ENCODE data around the gene BACH2. TPM values are rescaled to one million over a fixed set of nuclear protein-coding genes. Genes with fewer than 3 reads are reported as not detected.

BACH2 gene
- total and polyA plus RNA-seq, 2 experiments from 2014 or later, result 1.6 to 5.7 TPM

DNA sequence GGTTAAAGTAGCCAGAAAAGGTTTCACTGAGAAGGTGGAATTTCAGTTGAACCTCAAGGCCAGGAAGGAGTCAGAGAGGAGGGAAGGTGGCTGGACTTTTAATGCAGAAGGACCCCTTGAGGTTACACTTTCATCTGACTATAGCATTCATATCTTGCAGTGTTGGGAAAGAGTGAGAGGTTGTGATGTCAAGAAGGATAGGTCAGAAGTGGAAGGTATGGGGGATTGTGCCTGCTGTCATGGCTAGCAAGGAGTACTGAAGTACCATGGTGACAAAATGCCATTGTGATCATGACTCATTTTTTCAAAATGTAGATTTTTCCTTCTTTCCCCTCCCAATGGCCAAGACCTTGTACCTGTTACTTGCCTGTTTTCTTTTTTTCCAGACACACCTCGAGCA is 5.2 kb upstream of the BACH2 start (continued):
- no peak for TF ChIP-seq ZNF462 (CRISPR knock-in tag; IDR thresholded peaks at IDR 0.05)
- no peak for TF ChIP-seq ZNF331 (CRISPR knock-in tag; IDR thresholded peaks at IDR 0.05; ENCODE audit: low read depth)
- no peak for TF ChIP-seq CTCF (conservative IDR thresholded peaks at IDR 0.05; ENCODE audit: low read depth in 2 of 2)
- no peak for TF ChIP-seq STAT1 (IDR thresholded peaks at IDR 0.05; ENCODE audit: unreplicated experiment)
- TF ChIP-seq NANOG (IDR thresholded peaks at IDR 0.05; ENCODE audit: borderline replicate concordance), result no peak
- TF ChIP-seq ZNF114 (CRISPR knock-in tag; IDR thresholded peaks at IDR 0.05), result no peak

DNA sequence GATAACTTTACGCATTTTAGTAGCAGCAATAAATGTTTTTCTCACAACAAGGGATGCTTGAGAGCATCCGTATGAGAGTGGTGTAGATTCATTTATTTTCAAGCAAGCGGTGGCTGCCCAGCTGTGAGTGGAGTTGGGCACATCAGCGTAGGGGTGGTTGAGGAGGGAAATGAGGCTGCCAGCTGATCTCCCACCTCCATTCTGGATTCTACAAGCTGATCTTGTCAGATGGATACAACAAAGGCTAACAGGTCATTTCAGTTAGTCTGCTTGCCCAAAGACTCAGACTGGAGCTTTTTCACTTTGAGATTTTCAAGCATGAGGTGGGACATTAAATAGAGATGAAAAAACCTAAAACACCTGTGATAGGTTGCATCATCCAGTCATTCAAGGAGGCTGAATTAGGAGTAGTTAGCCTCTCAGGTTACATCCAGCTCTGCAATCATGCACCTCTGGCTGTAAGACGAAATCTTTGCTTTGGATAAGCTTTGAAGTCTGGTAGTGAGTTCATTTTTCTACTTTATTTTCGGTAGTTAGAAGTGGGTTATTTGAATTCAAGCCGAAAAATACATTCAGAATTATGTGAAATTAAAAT is 1.9 kb upstream of the BACH2 start:
- peak overlapping the region; percentile 74; the same call in 2 of the 3 replicates for H3K4me3 Mint-ChIP-seq

More for the DNA sequence above, 1.9 kb upstream of the BACH2 start:
- Mint-ChIP-seq H3K27me3 (ENCODE audit: insufficient read depth, low read depth, poor library complexity) (peaks cover 33% of the 10 kb centered on the region), H3K36me3 (ENCODE audit: low read depth) (no peaks in the 10 kb centered on the region), H3K4me1 (peaks cover 36% of the 10 kb centered on the region), H3K9me3 (no peaks in the 10 kb centered on the region), H3K27ac (peak overlapping the region; percentile 76; the same call in 1 of the 2 replicates)
- Histone ChIP-seq H3K27ac (ENCODE audit: low read depth) (no peak overlapping the region), H2AFZ (no peak overlapping the region; the same call in 1 of the 2 replicates), H3K4me1 (ENCODE audit: insufficient read depth) (peaks cover 35% of the 10 kb centered on the region), H3K27me3 (ENCODE audit: insufficient read depth) (peaks cover 31% of the 10 kb centered on the region), H4K20me1 (replicated peaks; ENCODE audit: insufficient read depth) (peaks cover 11% of the 10 kb centered on the region), H3K36me3 (ENCODE audit: insufficient read depth) (no peaks in the 10 kb centered on the region), H3K4me2 (peak overlapping the region; percentile 86), H3K4me3 (no peak overlapping the region; the same call in 1 of the 2 replicates), H3K79me2 (replicated peaks; ENCODE audit: insufficient read depth) (peaks cover 8% of the 10 kb centered on the region; the same call in 1 of the 2 replicates), H3F3A (replicated peaks; ENCODE audit: low read depth) (peaks cover 6% of the 10 kb centered on the region; the same call in 1 of the 2 replicates), H3K9me2 (ENCODE audit: insufficient read depth) (no peaks in the 10 kb centered on the region)
- ATAC-seq (peak; percentile 5; the same call in 1 of the 3 replicates), DNase-seq (ENCODE audit: low spot score) (peak; percentile 70)
- peak; percentile 47; the same call in 1 of the 2 replicates for TF ChIP-seq POLR2AphosphoS5 (IDR thresholded peaks at IDR 0.05; ENCODE audit: low read depth)
- no peak for TF ChIP-seq ZNF462 (CRISPR knock-in tag; IDR thresholded peaks at IDR 0.05)

Measured in GM23338 (cell line).